HCT116 (cell line): ENCODE measurements around the gene SENP1. TPM values are rescaled to one million over a fixed set of nuclear protein-coding genes. Genes with fewer than 3 reads are reported as not detected.

Experiments used
- ATAC-seq: fragments of 200-7000 bp; cut with Tn5 transposase; 2 replicates; pipeline ENCODE4 v1.9.1; 2020; ENCODE audit warnings: mild to moderate bottlenecking, moderate library complexity
- BruUV-seq: library from RNA; stranded (reverse); fragments of 400-500 nt; replicated peaks from 2 replicates; lab custom pipeline; 2021; lab: Mats Ljungman, UMichigan
- CTCF ChIA-PET: fragments of 300-600 bp; sonication (Branson Sonifier 250); formaldehyde crosslinking; loops from one replicate; lab custom pipeline; 2021; ENCODE audit warnings: antibody characterized with exemption; lab: Charles Lee
- POLR2A ChIA-PET: fragments of 300-600, 350-600 bp; sonication (Branson Sonifier 250); formaldehyde crosslinking; loops from one replicate; lab custom pipeline; 2021; ENCODE audit warnings: antibody characterized with exemption; lab: Charles Lee
- RAD21 ChIA-PET, 2 experiments: fragments of 300-600 bp; sonication (Branson Sonifier 250); formaldehyde crosslinking; loops; one replicate each; lab custom pipeline; 2023; ENCODE audit warnings: low total read pairs in 2 of 2; ENCODE audit not compliant: uncharacterized antibody in 2 of 2, unreplicated experiment in 2 of 2, low non-redundant PET in 1 of 2; lab: Charles Lee
- DNase-seq: peaks from one replicate; pipeline ENCODE4 v3.0.0-alpha.2; 2010; ENCODE audit warnings: low read depth, low spot score
- H2AFZ ChIP-seq: fragments of 200-600 bp; shearing (Covaris generic), sonication (generic); 2 replicates; pipeline ENCODE4 v1.6.1; 2017; ENCODE audit warnings: low read depth, mixed run types, mixed read lengths, antibody characterized with exemption, low read length; ENCODE audit not compliant: poor library complexity, severe bottlenecking
- H3K27ac ChIP-seq: 2 replicates; pipeline ENCODE4 v1.5.1; 2012; ENCODE audit warnings: low read depth, low read length
- H3K27me3 ChIP-seq: fragments of 200-600 bp; sonication (generic); 2 replicates; pipeline ENCODE4 v1.6.1; 2016; ENCODE audit warnings: mixed run types, low read length, mixed read lengths; ENCODE audit not compliant: insufficient read depth
- H3K36me3 ChIP-seq, 2 experiments: fragments of 200-500 bp in 1 of 2; fragments of 200-600 bp in 1 of 2; sonication (Bioruptor generic) in 1 of 2; sonication (generic) in 1 of 2; 2 replicates each; pipeline versions ENCODE4 v1.5.1 to v1.6.1; 2014 to 2016; ENCODE audit warnings: low read length in 2 of 2, inconsistent platforms in 1 of 2, mixed read lengths in 1 of 2, mixed run types in 1 of 2; ENCODE audit not compliant: insufficient read depth in 2 of 2, control insufficient read depth in 1 of 2
- H3K4me1 ChIP-seq, 2 experiments: fragments of 200-600 bp in 1 of 2; sonication (generic) in 1 of 2; 2 replicates each; pipeline versions ENCODE4 v1.5.1 to v1.6.1; 2012 to 2017; ENCODE audit warnings: low read length in 2 of 2, inconsistent platforms in 1 of 2, mild to moderate bottlenecking in 1 of 2, mixed read lengths in 1 of 2, mixed run types in 1 of 2, moderate library complexity in 1 of 2; ENCODE audit not compliant: insufficient read depth in 2 of 2, control insufficient read depth in 1 of 2
- H3K4me2 ChIP-seq: fragments of 200-600 bp; sonication (generic); 2 replicates; pipeline ENCODE4 v1.6.1; 2017; ENCODE audit warnings: mixed run types, low read length, mixed read lengths
- H3K4me3 ChIP-seq, 2 experiments: fragments of 200-600 bp in 1 of 2; sonication (generic) in 1 of 2; replicated peaks in 1 of 2; 2 replicates each; pipeline ENCODE4 v1.5.1; 2011 to 2016; ENCODE audit warnings: low read length in 2 of 2, control low read depth in 1 of 2, low read depth in 1 of 2, mild to moderate bottlenecking in 1 of 2, mixed read lengths in 1 of 2, mixed run types in 1 of 2
- H3K79me2 ChIP-seq: fragments of 200-600 bp; sonication (generic); 2 replicates; pipeline ENCODE4 v1.6.1; 2017; ENCODE audit warnings: mild to moderate bottlenecking, mixed run types, low read length, moderate library complexity, mixed read lengths; ENCODE audit not compliant: insufficient read depth
- H3K9ac ChIP-seq: fragments of 200-600 bp; sonication (generic); 2 replicates; pipeline ENCODE4 v1.6.1; 2016; ENCODE audit warnings: low read length, mixed read lengths
- H3K9me2 ChIP-seq: fragments of 200-600 bp; sonication (generic), shearing (Covaris generic); 2 replicates; pipeline ENCODE4 v1.6.1; 2017; ENCODE audit warnings: mixed run types, mild to moderate bottlenecking, moderate library complexity; ENCODE audit not compliant: insufficient read depth
- H3K9me3 ChIP-seq, 2 experiments: fragments of 200-500 bp in 1 of 2; fragments of 200-600 bp in 1 of 2; sonication (Bioruptor generic) in 1 of 2; sonication (generic) in 1 of 2; 2 replicates each; pipeline ENCODE4 v1.6.1; 2014 to 2017; ENCODE audit warnings: low read length in 2 of 2, mixed read lengths in 2 of 2, inconsistent platforms in 1 of 2, low read depth in 1 of 2, mild to moderate bottlenecking in 1 of 2, mixed run types in 1 of 2, moderate library complexity in 1 of 2; ENCODE audit not compliant: control insufficient read depth in 1 of 2, insufficient read depth in 1 of 2
- H4K20me1 ChIP-seq: fragments of 200-600 bp; sonication (generic), shearing (Covaris generic); 2 replicates; pipeline ENCODE4 v1.6.1; 2017; ENCODE audit warnings: mixed run types, mild to moderate bottlenecking, moderate library complexity; ENCODE audit not compliant: insufficient read depth
- CTCF ChIP-seq, 3 experiments: fragments of 200-600 bp in 1 of 3; sonication (generic) in 1 of 3; IDR thresholded peaks in 2 of 3; conservative IDR thresholded peaks in 1 of 3; 2 replicates each; pipeline ENCODE4 v1.5.1; 2012 to 2017; ENCODE audit warnings: low read depth in 2 of 3, low read length in 2 of 3, antibody characterized with exemption in 1 of 3, borderline replicate concordance in 1 of 3, control low read depth in 1 of 3, mild to moderate bottlenecking in 1 of 3, mixed read lengths in 1 of 3, mixed run types in 1 of 3, moderate library complexity in 1 of 3; ENCODE audit not compliant: insufficient read depth in 1 of 3
- EGR1 ChIP-seq: IDR thresholded peaks from 2 replicates; pipeline ENCODE4 v1.6.1; 2012; ENCODE audit warnings: low read depth
- EZH2phosphoT487 ChIP-seq: fragments of 200-600 bp; IDR thresholded peaks from 2 replicates; pipeline ENCODE4 v1.6.1; 2018; ENCODE audit warnings: antibody characterized with exemption, borderline replicate concordance
- POLR2A ChIP-seq: IDR thresholded peaks from 2 replicates; pipeline ENCODE4 v1.7.0; 2011; ENCODE audit warnings: borderline replicate concordance; ENCODE audit not compliant: insufficient read depth, insufficient read length; ENCODE audit errors: extremely low read depth
- POLR2AphosphoS5 ChIP-seq: IDR thresholded peaks from 2 replicates; pipeline ENCODE4 v1.6.1; 2011; ENCODE audit warnings: mild to moderate bottlenecking, low read depth, low read length, moderate library complexity
- RAD21 ChIP-seq: IDR thresholded peaks from 2 replicates; pipeline ENCODE4 v1.6.1; 2012; ENCODE audit warnings: low read depth, mild to moderate bottlenecking
- intact Hi-C: fragments of 100-400 bp; cut with micrococcal nuclease; formaldehyde crosslinking; loops from 2 replicates; pipeline ENCODE4 v1.10.0; 2022
- total RNA-seq: library from RNA; stranded (reverse); gene quantifications from one replicate; pipeline ENCODE4 v1.2.1, GENCODE V29; 2021; ENCODE audit not compliant: unreplicated experiment

Gene SENP1
- total RNA-seq, 1 experiment from 2014 or later: 17.7 TPM

GRCh38 chr12:48084066-48084465 lies 21.8 kb downstream of the SENP1 start:
- no peak for DNase-seq

More at GRCh38 chr12:48084066-48084465, 21.8 kb downstream of the SENP1 start:
- Histone ChIP-seq H4K20me1 (no peaks in the 10 kb centered on the region), H2AFZ (no peak overlapping the region), H3K36me3 (peaks cover 28 to 30% of the 10 kb centered on the region in 2 experiments; a peak in 3 of 4 replicates), H3K4me3 (no peak overlapping the region), H3K79me2 (no peaks in the 10 kb centered on the region), H3K4me2 (no peak overlapping the region), H3K9me3 (no peaks in the 10 kb centered on the region), H3K9me2 (no peaks in the 10 kb centered on the region), H3K9ac (no peak overlapping the region), H3K27me3 (no peaks in the 10 kb centered on the region), H3K27ac (no peak overlapping the region), H3K4me1 (no peaks in the 10 kb centered on the region)
- intact Hi-C loops: loop anchor here (1.0 kb wide), 2 partner anchors 81 to 534 kb away; no protein-coding TSS in a partner anchor
- ATAC-seq: no peak
- RAD21 ChIA-PET: interaction anchor here in 1 of 2 experiments (0.7 kb wide), 1 partner anchor 103 kb away, joined by 3 read pairs; no protein-coding TSS in a partner anchor
- POLR2A ChIA-PET: no interaction called here
- TF ChIP-seq POLR2A (no peak), EGR1 (no peak), POLR2AphosphoS5 (no peak), EZH2phosphoT487 (no peak), CTCF (IDR thresholded peaks at IDR 0.05 in 2 of 3, conservative IDR thresholded peaks at IDR 0.05 in 1 of 3; ENCODE audit: borderline replicate concordance in 1 of 3, insufficient read depth in 1 of 3, low read depth in 2 of 3, low read length in 2 of 3) (peak in 2 of 3 experiments; percentile 34 to 42; a peak in 2 of 6 replicates), RAD21 (peak; percentile 46)
- BruUV-seq: no TSS peak
- CTCF ChIA-PET: interaction anchor here (0.9 to 1.5 kb wide), 3 partner anchors 81 to 371 kb away, joined by 4 to 6 read pairs (median 5); no protein-coding TSS in a partner anchor
